ENCODE data around the gene GPC1. TPM values are rescaled to one million over a fixed set of nuclear protein-coding genes. Genes with fewer than 3 reads are reported as not detected.

The GPC1 gene
- total and polyA plus RNA-seq, 10 donors: 4.1 to 25.0 (median 15.1) TPM

DNA sequence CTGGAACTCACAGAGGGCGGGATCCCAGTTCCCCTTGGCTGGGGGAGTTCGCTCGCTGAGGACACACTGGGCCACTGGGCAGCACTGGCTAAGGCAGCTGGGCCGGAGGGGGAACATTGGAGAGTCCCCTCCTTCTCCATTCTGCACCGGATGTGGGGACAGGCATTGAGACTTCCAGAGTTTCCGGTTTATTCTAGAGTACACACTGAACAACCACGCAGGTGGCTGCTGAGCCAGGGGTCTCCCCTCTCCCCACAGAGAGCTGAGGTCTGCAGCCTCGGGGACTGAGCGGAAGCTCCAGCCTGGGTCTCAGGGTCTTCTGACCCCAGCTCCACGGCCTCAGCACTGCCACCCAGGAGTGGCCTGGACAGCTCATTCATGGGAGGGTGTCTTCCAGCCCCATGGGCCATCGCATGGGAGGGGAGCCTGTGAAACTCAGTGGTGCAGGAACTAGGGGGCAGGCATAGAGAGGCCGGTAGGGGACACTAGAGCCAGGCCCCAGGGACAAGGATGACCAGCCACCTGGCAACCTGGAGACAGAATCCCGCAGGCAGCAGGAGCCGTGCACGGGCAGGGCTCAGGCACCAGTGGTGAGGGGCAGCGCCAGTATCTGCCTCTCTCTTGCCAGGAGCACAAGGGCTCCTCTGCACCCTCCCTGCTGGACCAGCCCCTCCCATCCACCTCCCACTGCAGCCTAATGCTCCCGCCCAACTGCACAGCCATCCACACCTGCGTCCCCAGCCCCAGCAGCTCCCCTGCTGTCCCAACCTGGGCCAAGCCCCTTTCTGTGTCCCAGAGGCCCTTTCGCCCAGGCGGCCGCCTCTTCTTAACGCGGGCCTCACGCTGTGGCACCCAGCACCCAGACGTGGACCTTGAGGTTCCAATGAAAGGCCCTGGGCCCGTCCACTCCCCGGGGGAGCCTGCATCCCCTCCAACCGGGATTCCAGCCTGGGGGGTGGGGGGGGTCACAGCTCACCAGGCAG is 45.1 kb upstream of the GPC1 start:
- DNase-seq: peak; percentile 70
- Histone ChIP-seq H3K27me3 (replicated peaks in 1 of 7) (no peaks in the 10 kb centered on the region), H3K9me3 (no peaks in the 10 kb centered on the region), H3K4me3 (no peak overlapping the region), H3K36me3 (no peaks in the 10 kb centered on the region), H3K4me1 (peaks cover 0 to 15% (median 0%) of the 10 kb centered on the region in 6 donors), H3K27ac (peak overlapping the region in 6 of 8 donors; percentile 2 to 64 (median 51))
- intact Hi-C loops (cut with DNase I; ENCODE audit: low total_unique reads): no loop called here
- TF ChIP-seq, protein P1, sequence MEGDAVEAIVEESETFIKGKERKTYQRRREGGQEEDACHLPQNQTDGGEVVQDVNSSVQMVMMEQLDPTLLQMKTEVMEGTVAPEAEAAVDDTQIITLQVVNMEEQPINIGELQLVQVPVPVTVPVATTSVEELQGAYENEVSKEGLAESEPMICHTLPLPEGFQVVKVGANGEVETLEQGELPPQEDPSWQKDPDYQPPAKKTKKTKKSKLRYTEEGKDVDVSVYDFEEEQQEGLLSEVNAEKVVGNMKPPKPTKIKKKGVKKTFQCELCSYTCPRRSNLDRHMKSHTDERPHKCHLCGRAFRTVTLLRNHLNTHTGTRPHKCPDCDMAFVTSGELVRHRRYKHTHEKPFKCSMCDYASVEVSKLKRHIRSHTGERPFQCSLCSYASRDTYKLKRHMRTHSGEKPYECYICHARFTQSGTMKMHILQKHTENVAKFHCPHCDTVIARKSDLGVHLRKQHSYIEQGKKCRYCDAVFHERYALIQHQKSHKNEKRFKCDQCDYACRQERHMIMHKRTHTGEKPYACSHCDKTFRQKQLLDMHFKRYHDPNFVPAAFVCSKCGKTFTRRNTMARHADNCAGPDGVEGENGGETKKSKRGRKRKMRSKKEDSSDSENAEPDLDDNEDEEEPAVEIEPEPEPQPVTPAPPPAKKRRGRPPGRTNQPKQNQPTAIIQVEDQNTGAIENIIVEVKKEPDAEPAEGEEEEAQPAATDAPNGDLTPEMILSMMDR (IDR thresholded peaks at IDR 0.05 in 8 of 11, conservative IDR thresholded peaks at IDR 0.05 in 3 of 11): no peak
- TF ChIP-seq POLR2AphosphoS5 (IDR thresholded peaks at IDR 0.05): peak in 1 of 3 donors; percentile 28
- no peak for TF ChIP-seq POLR2A (IDR thresholded peaks at IDR 0.05)
- 74 to 81% (median 78%) methylated on average over 22 to 28 of the region's 28 CpGs for WGBS, 5 donors

DNA sequence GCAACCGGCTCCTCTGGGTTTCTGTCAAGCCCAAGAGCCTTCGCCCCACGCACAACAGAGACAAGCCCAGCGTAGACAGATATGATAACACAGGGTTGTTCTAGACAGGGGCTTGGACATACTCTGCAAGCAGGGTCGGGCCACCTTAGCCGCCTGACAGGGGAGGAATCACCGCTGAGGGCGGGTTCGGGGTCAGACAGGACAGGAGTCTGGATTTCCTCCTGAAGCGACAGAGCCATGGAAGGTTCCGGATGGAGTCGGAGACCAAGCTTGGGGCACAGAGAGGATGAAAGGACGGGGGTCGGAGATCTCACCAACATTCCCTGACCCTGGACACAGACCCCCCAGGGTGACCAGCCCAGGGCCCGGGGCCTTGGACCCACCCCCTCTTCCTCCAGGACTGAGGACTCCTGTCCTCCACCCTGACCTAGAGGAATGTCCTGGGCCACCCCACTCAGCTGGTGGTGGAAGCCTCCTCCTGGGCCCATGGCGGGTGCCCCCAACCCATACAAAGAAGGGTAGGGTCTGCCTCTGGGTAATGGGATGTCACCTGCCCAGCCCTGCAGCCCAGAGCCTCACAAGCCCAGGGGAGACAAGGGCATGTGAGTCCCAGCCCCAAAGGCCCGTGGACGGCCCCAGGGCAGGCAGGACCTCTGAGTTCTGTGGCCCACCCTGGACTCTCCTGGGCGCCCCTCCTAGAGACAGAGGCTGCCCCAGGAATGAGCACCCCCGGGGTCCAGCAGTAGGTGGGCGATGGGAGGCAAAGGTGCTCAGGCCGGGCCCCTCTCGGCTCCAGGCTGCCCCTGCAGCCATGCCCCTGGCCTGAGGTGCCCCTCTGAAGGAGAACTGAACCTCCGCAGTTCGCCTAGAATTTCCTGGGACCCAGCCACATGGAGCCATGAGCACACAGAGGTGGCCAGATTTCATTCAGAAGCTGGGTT is 44.1 kb upstream of the GPC1 start:
- H3K27me3 ChIP-seq (replicated peaks in 1 of 7): no peaks in the 10 kb centered on the region
- peak; percentile 67 for DNase-seq
- H3K36me3 ChIP-seq: no peaks in the 10 kb centered on the region
- WGBS, 5 donors: 85 to 92% (median 88%) methylated on average over 12 to 25 of the region's 25 CpGs
- H3K4me3 ChIP-seq: no peak overlapping the region
- H3K4me1 ChIP-seq: peaks cover 0 to 15% (median 0%) of the 10 kb centered on the region in 6 donors
- no peak for TF ChIP-seq POLR2A (IDR thresholded peaks at IDR 0.05)
- TF ChIP-seq, protein P1 (IDR thresholded peaks at IDR 0.05 in 8 of 11, conservative IDR thresholded peaks at IDR 0.05 in 3 of 11): no peak
- TF ChIP-seq POLR2AphosphoS5 (IDR thresholded peaks at IDR 0.05): no peak
- no peaks in the 10 kb centered on the region for H3K9me3 ChIP-seq
- intact Hi-C loops (cut with DNase I; ENCODE audit: low total_unique reads): no loop called here
- peak overlapping the region in 1 of 8 donors; percentile 17 for H3K27ac ChIP-seq

DNA sequence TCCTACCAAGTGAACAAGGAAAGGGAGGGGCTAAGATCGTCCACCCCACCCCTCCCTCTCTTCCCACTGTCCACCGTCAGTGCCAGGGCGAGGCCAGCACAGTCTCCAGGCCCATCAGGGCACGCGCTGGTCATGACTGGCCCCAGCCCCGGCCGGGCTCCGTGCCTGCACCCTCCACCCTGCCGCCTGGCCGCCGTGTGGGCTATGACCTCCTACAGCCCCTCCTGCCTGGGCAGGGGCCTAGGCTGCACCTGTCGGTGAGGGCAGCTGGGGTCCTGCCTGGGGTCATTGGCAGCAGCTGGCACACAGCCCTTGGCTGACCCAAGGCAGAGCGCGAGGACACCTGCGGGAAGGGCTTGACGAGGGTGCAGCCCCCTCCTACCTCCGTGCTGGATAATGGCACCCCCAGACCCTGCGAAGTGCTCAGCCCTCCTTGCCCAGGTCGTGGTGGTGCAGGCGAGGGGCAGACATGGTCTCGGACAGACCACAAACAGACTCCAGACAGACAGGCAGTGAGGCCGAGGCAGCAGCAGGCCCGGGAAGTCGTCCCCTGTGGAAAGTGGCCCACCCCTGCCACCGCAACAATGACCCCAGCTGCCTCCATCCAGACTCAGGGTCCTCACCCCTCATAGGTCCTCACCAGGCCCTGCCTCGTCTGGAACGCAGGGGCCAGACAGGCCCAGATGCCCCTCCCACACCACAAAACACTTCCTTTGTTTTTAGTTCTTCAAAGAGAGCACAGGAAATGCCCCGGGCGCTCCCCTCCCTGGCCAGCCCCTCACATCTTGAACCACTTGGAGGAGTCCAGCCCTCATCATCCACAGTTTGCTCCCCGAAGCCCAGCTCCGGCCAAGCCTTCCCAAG is 43.1 kb upstream of the GPC1 start:
- Histone ChIP-seq H3K9me3 (no peaks in the 10 kb centered on the region), H3K27ac (peak overlapping the region in 2 of 8 donors; percentile 17 to 36), H3K36me3 (no peaks in the 10 kb centered on the region), H3K27me3 (replicated peaks in 1 of 7) (no peaks in the 10 kb centered on the region), H3K4me3 (no peak overlapping the region), H3K4me1 (peaks cover 0 to 15% (median 0%) of the 10 kb centered on the region in 6 donors)
- WGBS, 5 donors: 62 to 73% (median 68%) methylated on average over 28 to 31 of the region's 31 CpGs
- TF ChIP-seq POLR2AphosphoS5 (IDR thresholded peaks at IDR 0.05): no peak
- no peak for TF ChIP-seq POLR2A (IDR thresholded peaks at IDR 0.05)
- TF ChIP-seq, protein P1 (IDR thresholded peaks at IDR 0.05 in 8 of 11, conservative IDR thresholded peaks at IDR 0.05 in 3 of 11): no peak
- intact Hi-C loops (cut with DNase I; ENCODE audit: low total_unique reads): no loop called here
- DNase-seq: peak; percentile 69
